ENCODE measurements around the gene SHOC2.
"Not testable (repeated sequence)": the region's sequence is repeated elsewhere in the genome, so short reads cannot be mapped to it uniquely, and the experiment has no call there.

SHOC2 gene

GRCh38 chr10:110901954-110902819 lies 17.2 kb upstream of the SHOC2 start:
- TF ChIP-seq, protein P1, sequence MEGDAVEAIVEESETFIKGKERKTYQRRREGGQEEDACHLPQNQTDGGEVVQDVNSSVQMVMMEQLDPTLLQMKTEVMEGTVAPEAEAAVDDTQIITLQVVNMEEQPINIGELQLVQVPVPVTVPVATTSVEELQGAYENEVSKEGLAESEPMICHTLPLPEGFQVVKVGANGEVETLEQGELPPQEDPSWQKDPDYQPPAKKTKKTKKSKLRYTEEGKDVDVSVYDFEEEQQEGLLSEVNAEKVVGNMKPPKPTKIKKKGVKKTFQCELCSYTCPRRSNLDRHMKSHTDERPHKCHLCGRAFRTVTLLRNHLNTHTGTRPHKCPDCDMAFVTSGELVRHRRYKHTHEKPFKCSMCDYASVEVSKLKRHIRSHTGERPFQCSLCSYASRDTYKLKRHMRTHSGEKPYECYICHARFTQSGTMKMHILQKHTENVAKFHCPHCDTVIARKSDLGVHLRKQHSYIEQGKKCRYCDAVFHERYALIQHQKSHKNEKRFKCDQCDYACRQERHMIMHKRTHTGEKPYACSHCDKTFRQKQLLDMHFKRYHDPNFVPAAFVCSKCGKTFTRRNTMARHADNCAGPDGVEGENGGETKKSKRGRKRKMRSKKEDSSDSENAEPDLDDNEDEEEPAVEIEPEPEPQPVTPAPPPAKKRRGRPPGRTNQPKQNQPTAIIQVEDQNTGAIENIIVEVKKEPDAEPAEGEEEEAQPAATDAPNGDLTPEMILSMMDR (conservative IDR thresholded peaks at IDR 0.05; ENCODE audit: low read depth, low read length), result no peak
- no peak overlapping the region for H3K4me3 ChIP-seq (ENCODE audit: low read length)
- DNase-seq (ENCODE audit: low read depth), result no peak

DNA sequence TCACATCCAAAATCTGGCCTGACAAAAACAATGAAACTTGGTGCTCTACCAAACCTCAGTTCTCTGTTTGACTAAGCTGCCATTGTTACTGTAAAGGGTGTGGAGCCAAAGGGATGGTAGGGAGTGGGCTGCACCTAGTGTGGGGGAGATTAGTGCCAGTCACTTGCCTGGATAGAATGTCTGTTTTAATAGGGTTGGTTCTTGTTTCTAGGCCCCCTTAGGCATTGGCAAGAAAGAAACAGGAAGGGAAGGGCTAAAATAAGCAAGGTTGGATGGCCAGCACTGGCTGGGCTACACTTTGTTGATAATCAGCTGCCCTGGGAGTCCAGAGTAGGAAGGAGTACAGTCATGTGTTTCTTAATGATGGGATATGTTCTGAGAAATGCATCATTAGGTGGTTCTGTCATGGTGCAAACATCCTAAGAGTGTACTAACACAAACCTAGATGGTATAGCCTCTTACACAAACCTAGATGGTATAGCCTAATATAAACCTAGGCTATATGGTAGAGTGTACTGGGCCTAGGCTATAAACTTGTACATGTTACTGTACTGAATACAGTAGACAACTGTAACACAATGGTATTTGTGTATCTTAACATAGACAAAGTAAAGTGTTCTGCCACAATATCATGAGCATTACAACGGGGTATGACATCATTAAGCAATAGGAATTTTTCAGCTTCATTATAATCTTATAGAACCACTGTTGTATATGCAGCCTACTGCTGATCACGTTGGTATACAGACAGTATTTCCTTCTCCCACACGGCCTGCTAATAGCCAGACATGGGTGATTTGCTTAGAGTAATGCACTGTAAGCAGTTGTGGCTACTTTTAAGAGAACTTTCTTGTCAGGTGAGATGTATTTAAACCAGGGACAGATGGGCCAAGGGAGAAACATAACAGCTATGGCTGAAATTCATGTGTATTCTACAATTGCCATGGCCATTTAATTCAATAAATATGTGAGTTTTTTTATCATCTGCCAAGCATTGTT lies 15.8 kb upstream of the SHOC2 start:
- no peak overlapping the region for H3K4me3 ChIP-seq (ENCODE audit: low read length)
- DNase-seq (ENCODE audit: low read depth), result no peak
- TF ChIP-seq, protein P1 (conservative IDR thresholded peaks at IDR 0.05; ENCODE audit: low read depth, low read length), result no peak

GRCh38 chr10:110910138-110910537 lies 9.3 kb upstream of the SHOC2 start:
- no peak for DNase-seq (ENCODE audit: low read depth)
- no peak overlapping the region for H3K4me3 ChIP-seq (ENCODE audit: low read length)
- TF ChIP-seq, protein P1 (conservative IDR thresholded peaks at IDR 0.05; ENCODE audit: low read depth, low read length), result no peak

DNA sequence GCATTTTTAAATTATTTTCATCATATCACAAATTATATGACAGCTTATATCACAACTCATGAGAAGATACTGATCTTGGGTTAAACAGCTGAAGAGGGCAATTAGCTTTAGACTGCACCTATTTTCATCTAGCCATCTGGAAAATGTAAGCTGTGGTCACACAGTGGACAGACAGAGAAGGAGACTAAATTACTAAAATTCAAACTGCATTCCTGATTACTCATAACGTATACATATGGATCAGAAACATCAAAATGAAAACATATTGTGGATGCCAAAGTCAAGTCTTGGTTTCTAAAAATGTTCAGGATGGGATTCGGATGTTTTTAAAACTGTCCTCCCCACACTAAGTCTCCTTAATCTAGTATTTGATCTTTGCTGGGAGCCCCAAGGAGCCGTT lies 7.0 kb upstream of the SHOC2 start:
- no peak overlapping the region for H3K4me3 ChIP-seq (ENCODE audit: low read length)
- TF ChIP-seq, protein P1 (conservative IDR thresholded peaks at IDR 0.05; ENCODE audit: low read depth, low read length), result no peak
- no peak for DNase-seq (ENCODE audit: low read depth)

DNA sequence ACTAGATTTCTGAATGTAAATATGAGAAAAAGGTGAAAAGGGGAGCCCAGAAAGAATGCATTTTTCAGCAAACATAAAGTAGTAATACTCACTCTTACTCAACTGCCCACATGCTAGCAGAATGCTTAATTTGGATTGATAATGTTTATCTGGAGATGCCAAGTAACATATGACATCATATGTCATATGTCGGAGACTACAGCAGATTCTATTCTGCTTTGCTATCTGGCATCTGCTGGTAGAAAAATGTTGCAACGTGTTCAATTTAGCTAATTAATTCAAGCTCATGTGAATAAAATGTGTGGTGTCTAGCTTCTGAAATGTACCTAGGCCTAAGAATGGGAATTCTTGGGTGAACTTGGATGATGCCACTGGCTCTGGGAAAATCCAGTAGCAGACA lies 5.0 kb upstream of the SHOC2 start:
- TF ChIP-seq, protein P1 (conservative IDR thresholded peaks at IDR 0.05; ENCODE audit: low read depth, low read length), result no peak
- DNase-seq (ENCODE audit: low read depth), result no peak
- no peak overlapping the region for H3K4me3 ChIP-seq (ENCODE audit: low read length)

DNA sequence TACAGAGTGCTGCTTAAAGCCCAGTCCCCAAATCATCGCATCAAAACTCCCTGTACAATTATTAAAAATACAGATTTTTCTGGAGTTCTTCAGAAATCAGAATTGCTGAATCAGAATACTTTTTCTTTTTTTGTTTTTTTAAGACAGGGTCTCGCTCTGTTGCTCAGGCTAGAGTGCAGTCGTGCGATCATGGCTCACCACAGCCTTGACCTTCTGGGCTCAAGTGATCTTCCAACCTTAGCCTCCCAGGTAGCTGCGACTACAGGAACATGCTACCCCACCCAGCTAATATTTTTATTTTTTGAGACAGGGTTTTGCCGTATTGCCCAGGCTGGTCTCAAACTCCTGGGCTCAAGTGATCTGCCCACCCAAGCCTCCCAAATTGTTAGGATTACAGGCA lies 4.4 kb upstream of the SHOC2 start:
- H3K4me3 ChIP-seq (ENCODE audit: low read length), result no peak overlapping the region
- no peak for DNase-seq (ENCODE audit: low read depth)
- TF ChIP-seq, protein P1 (conservative IDR thresholded peaks at IDR 0.05; ENCODE audit: low read depth, low read length), result no peak

DNA sequence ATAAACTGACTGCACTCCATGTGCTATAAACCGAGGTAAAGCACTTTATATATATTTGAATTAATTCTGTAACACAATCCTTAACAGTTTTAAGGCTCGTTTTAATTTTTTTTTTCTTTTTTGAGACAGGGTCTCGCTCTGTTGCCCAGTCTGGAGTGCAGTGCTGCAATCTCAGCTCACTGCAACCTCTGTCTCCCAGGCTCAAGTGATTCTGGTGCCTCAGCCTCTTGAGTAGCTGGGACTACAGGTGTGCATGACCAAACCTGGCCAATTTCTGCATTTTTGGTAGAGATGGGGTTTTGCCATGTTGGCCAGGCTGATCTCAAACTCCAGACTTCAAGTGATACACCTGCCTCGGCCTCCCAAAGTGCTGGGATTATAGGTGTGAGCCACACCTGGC lies 3.8 kb upstream of the SHOC2 start:
- not testable (repeated sequence) for DNase-seq (ENCODE audit: low read depth); H3K4me3 ChIP-seq (ENCODE audit: low read length)
